Activated T-cell treated with anti-CD3 and anti-CD28 coated beads, Interleukin-2, amount 50 U/mL, for 24 hours (primary cell): ENCODE measurements around the gene SCARF1.

ENCODE experiments used
- DNase-seq: peaks from one replicate; pipeline ENCODE4 v3.0.0-alpha.2; 2020
- H3K27ac Mint-ChIP-seq: 2 replicates; pipeline ENCODE4 v1.8.0; 2020; ENCODE audit warnings: mild to moderate bottlenecking, mixed read lengths
- H3K27me3 Mint-ChIP-seq: 2 replicates; pipeline ENCODE4 v1.8.0; 2020; ENCODE audit warnings: mixed read lengths
- H3K36me3 Mint-ChIP-seq: 2 replicates; pipeline ENCODE4 v1.8.0; 2020; ENCODE audit warnings: low read depth, mixed read lengths
- H3K4me1 Mint-ChIP-seq: 2 replicates; pipeline ENCODE4 v1.8.0; 2020; ENCODE audit warnings: low read depth, mixed read lengths
- H3K4me3 Mint-ChIP-seq: 2 replicates; pipeline ENCODE4 v1.8.0; 2020; ENCODE audit warnings: mild to moderate bottlenecking, moderate library complexity, mixed read lengths
- H3K9me3 Mint-ChIP-seq: 2 replicates; pipeline ENCODE4 v1.8.0; 2020; ENCODE audit warnings: mixed read lengths

SCARF1 gene

GRCh38 chr17:1584167-1584566 is 61.4 kb downstream of the SCARF1 start:
- Mint-ChIP-seq H3K27me3 (no peaks in the 10 kb centered on the region), H3K4me3 (no peak overlapping the region), H3K9me3 (no peaks in the 10 kb centered on the region), H3K27ac (no peak overlapping the region), H3K4me1 (no peaks in the 10 kb centered on the region), H3K36me3 (no peaks in the 10 kb centered on the region)
- no peak for DNase-seq
